ENCODE measurements around the gene ZNF469.

The ZNF469 gene

DNA sequence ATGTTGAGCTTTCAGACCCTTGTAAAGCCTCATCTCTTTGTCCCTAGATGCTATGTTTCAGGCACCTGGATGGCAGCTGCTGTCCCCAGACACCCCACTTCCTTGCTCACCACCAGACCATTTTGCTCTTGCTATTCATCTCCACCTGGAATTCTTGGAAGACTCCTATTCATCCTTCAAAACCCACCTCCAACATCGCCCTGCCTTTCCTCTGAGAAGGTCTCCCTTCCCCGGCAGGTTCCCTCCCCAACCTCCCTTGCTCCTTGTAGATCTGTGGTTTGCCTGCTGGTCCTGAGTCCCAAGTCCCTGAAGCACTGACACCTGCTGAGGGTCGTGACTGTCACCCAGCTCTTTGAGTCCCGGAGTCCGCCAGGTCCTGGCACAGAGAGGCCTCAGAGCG lies 9.9 kb downstream of the ZNF469 start:
- no peak overlapping the region for H3K27ac ChIP-seq (ENCODE audit: low read depth, low read length)
- no peak overlapping the region for H3K9ac ChIP-seq (ENCODE audit: low read depth in 1 of 2, low read length in 2 of 2)
- peaks cover 0 to 8% of the 10 kb centered on the region in 2 donors for H3K27me3 ChIP-seq (ENCODE audit: control insufficient read depth in 1 of 2, insufficient read depth in 2 of 2, low read length in 2 of 2)
- no peaks in the 10 kb centered on the region for H3K9me3 ChIP-seq (ENCODE audit: control insufficient read depth in 1 of 2, low read length in 2 of 2)
- no peaks in the 10 kb centered on the region for H3K36me3 ChIP-seq (ENCODE audit: control insufficient read depth in 1 of 2, insufficient read depth in 2 of 2, low read length in 2 of 2)
- H3K4me3 ChIP-seq (ENCODE audit: low read depth in 1 of 2, low read length in 2 of 2) = no peak overlapping the region
- H3K4me1 ChIP-seq (ENCODE audit: control insufficient read depth in 1 of 2, insufficient read depth in 2 of 2, low read length in 2 of 2) = peaks cover 3 to 4% of the 10 kb centered on the region in 2 donors

GRCh38 chr16:88393034-88393433 lies 10.3 kb downstream of the ZNF469 start:
- no peak overlapping the region for H3K4me3 ChIP-seq (ENCODE audit: low read depth in 1 of 2, low read length in 2 of 2)
- H3K27me3 ChIP-seq (ENCODE audit: control insufficient read depth in 1 of 2, insufficient read depth in 2 of 2, low read length in 2 of 2) = peaks cover 0 to 8% of the 10 kb centered on the region in 2 donors
- no peak overlapping the region for H3K27ac ChIP-seq (ENCODE audit: low read depth, low read length)
- H3K9me3 ChIP-seq (ENCODE audit: control insufficient read depth in 1 of 2, low read length in 2 of 2) = no peaks in the 10 kb centered on the region
- H3K4me1 ChIP-seq (ENCODE audit: control insufficient read depth in 1 of 2, insufficient read depth in 2 of 2, low read length in 2 of 2) = peaks cover 0 to 1% of the 10 kb centered on the region in 2 donors
- no peaks in the 10 kb centered on the region for H3K36me3 ChIP-seq (ENCODE audit: control insufficient read depth in 1 of 2, insufficient read depth in 2 of 2, low read length in 2 of 2)
- no peak overlapping the region for H3K9ac ChIP-seq (ENCODE audit: low read depth in 1 of 2, low read length in 2 of 2)

GRCh38 chr16:88393571-88393970 lies 10.8 kb downstream of the ZNF469 start:
- Histone ChIP-seq H3K9me3 (ENCODE audit: control insufficient read depth in 1 of 2, low read length in 2 of 2) (no peaks in the 10 kb centered on the region), H3K4me1 (ENCODE audit: control insufficient read depth in 1 of 2, insufficient read depth in 2 of 2, low read length in 2 of 2) (no peaks in the 10 kb centered on the region), H3K27ac (ENCODE audit: low read depth, low read length) (no peak overlapping the region)

GRCh38 chr16:88394426-88394825 lies 11.7 kb downstream of the ZNF469 start:
- H3K27me3 ChIP-seq (ENCODE audit: control insufficient read depth in 1 of 2, insufficient read depth in 2 of 2, low read length in 2 of 2) = peaks cover 0 to 8% of the 10 kb centered on the region in 2 donors
- H3K9ac ChIP-seq (ENCODE audit: low read depth in 1 of 2, low read length in 2 of 2) = no peak overlapping the region

More at GRCh38 chr16:88393571-88393970, 10.8 kb downstream of the ZNF469 start:
- Histone ChIP-seq H3K4me3 (ENCODE audit: low read depth in 1 of 2, low read length in 2 of 2) (no peak overlapping the region), H3K27me3 (ENCODE audit: control insufficient read depth in 1 of 2, insufficient read depth in 2 of 2, low read length in 2 of 2) (peaks cover 0 to 8% of the 10 kb centered on the region in 2 donors), H3K36me3 (ENCODE audit: control insufficient read depth in 1 of 2, insufficient read depth in 2 of 2, low read length in 2 of 2) (no peaks in the 10 kb centered on the region), H3K9ac (ENCODE audit: low read depth in 1 of 2, low read length in 2 of 2) (no peak overlapping the region)

DNA sequence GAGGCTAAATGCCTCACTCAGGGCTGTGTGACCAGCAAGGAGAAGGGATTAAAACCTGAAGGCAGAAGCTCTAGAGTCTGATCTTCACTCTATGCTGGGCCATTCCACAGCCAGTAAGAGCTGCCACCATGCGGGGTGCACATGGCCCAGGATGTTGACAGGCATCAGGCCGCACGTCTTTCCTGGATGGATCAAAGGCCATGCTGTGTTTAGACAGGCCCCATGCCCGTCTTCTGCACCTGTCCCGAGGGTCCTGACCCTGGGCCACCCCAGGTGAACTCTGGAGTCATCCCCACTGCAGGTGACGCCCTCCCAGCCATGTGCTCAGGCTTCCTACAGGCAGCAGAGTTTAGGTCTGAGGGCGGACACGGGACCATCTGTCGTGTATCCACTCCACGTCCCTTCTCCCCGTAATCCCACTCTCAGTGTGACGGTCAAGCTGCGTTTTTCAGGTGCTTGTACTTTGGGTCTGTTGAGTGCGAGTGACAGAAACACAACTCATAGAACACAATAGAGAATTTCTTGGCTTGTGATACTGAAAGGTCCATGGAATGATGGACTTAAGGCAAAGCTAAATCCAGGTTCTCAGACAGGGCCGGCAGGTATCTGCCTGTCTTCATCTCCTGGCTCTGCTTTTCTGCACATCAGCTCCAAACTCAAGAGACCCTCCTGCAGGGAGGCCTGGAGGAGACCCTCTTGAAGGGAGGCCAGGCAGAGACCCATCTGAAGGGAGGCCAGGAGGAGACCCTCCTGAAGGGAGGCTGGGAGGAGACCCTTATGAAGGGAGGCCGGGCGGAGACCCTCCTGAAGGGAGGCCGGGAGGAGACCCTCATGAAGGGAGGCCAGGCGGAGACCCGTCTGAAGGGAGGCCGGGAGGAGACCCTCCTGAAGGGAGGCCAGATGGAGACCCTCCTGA lies 13.2 kb downstream of the ZNF469 start:
- Histone ChIP-seq H3K4me1 (ENCODE audit: control insufficient read depth in 1 of 2, insufficient read depth in 2 of 2, low read length in 2 of 2) (no peaks in the 10 kb centered on the region), H3K4me3 (ENCODE audit: low read depth in 1 of 2, low read length in 2 of 2) (no peak overlapping the region), H3K27ac (ENCODE audit: low read depth, low read length) (no peak overlapping the region)

More at GRCh38 chr16:88394426-88394825, 11.7 kb downstream of the ZNF469 start:
- H3K4me1 ChIP-seq (ENCODE audit: control insufficient read depth in 1 of 2, insufficient read depth in 2 of 2, low read length in 2 of 2) = no peaks in the 10 kb centered on the region
- H3K9me3 ChIP-seq (ENCODE audit: control insufficient read depth in 1 of 2, low read length in 2 of 2) = no peaks in the 10 kb centered on the region
- H3K36me3 ChIP-seq (ENCODE audit: control insufficient read depth in 1 of 2, insufficient read depth in 2 of 2, low read length in 2 of 2) = no peaks in the 10 kb centered on the region
- no peak overlapping the region for H3K4me3 ChIP-seq (ENCODE audit: low read depth in 1 of 2, low read length in 2 of 2)
- no peak overlapping the region for H3K27ac ChIP-seq (ENCODE audit: low read depth, low read length)

DNA sequence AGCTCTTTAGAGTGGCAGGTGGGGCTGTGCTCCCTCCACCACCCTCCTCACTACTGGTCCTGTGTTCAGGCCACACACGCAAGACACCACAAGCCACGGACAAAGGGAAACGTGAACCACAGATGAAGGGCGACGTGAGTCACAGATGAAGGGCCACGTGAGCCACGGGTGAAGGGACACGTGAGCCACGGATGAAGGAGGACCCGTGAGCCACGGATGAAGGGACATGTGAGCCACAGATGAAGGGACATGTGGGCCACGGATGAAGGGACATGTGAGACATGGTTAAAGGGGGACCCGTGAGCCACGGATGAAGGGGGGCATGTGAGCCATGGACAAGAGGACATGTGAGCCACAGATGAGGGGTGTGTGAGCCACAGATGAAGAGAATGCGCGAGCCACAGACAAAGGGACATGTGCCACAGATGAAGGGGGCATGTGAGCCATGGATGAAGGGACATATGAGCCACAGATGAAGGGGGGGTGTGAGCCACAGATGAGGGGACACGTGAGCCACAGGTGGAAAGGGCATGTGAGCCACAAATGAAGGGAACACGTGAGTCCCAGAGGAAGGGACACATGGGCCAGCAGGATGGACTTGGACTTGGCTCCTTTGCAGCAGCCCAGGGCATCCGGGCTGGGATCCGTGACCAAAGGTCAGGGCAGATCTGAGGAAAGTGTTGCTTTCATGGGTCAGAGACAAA lies 15.6 kb downstream of the ZNF469 start:
- Histone ChIP-seq H3K27ac (ENCODE audit: low read depth, low read length) (no peak overlapping the region), H3K9ac (ENCODE audit: low read depth in 1 of 2, low read length in 2 of 2) (no peak overlapping the region), H3K4me3 (ENCODE audit: low read depth in 1 of 2, low read length in 2 of 2) (no peak overlapping the region), H3K27me3 (ENCODE audit: control insufficient read depth in 1 of 2, insufficient read depth in 2 of 2, low read length in 2 of 2) (no peaks in the 10 kb centered on the region), H3K4me1 (ENCODE audit: control insufficient read depth in 1 of 2, insufficient read depth in 2 of 2, low read length in 2 of 2) (no peaks in the 10 kb centered on the region), H3K9me3 (ENCODE audit: control insufficient read depth in 1 of 2, low read length in 2 of 2) (no peaks in the 10 kb centered on the region), H3K36me3 (ENCODE audit: control insufficient read depth in 1 of 2, insufficient read depth in 2 of 2, low read length in 2 of 2) (no peaks in the 10 kb centered on the region)

More for the DNA sequence above, 13.2 kb downstream of the ZNF469 start:
- Histone ChIP-seq H3K9me3 (ENCODE audit: control insufficient read depth in 1 of 2, low read length in 2 of 2) (no peaks in the 10 kb centered on the region), H3K9ac (ENCODE audit: low read depth in 1 of 2, low read length in 2 of 2) (no peak overlapping the region), H3K27me3 (ENCODE audit: control insufficient read depth in 1 of 2, insufficient read depth in 2 of 2, low read length in 2 of 2) (peaks cover 0 to 8% of the 10 kb centered on the region in 2 donors), H3K36me3 (ENCODE audit: control insufficient read depth in 1 of 2, insufficient read depth in 2 of 2, low read length in 2 of 2) (no peaks in the 10 kb centered on the region)

- Histone ChIP-seq H3K9me3 (ENCODE audit: control insufficient read depth in 1 of 2, low read length in 2 of 2) (no peaks in the 10 kb centered on the region), H3K4me3 (ENCODE audit: low read depth in 1 of 2, low read length in 2 of 2) (no peak overlapping the region), H3K36me3 (ENCODE audit: control insufficient read depth in 1 of 2, insufficient read depth in 2 of 2, low read length in 2 of 2) (no peaks in the 10 kb centered on the region), H3K9ac (ENCODE audit: low read depth in 1 of 2, low read length in 2 of 2) (no peak overlapping the region), H3K27ac (ENCODE audit: low read depth, low read length) (no peak overlapping the region), H3K4me1 (ENCODE audit: control insufficient read depth in 1 of 2, insufficient read depth in 2 of 2, low read length in 2 of 2) (no peaks in the 10 kb centered on the region), H3K27me3 (ENCODE audit: control insufficient read depth in 1 of 2, insufficient read depth in 2 of 2, low read length in 2 of 2) (no peaks in the 10 kb centered on the region)
Measured at GRCh38 chr16:88398874-88399178, 16.1 kb downstream of the ZNF469 start.

- Histone ChIP-seq H3K36me3 (ENCODE audit: control insufficient read depth in 1 of 2, insufficient read depth in 2 of 2, low read length in 2 of 2) (no peaks in the 10 kb centered on the region), H3K27ac (ENCODE audit: low read depth, low read length) (no peak overlapping the region), H3K9me3 (ENCODE audit: control insufficient read depth in 1 of 2, low read length in 2 of 2) (no peaks in the 10 kb centered on the region), H3K27me3 (ENCODE audit: control insufficient read depth in 1 of 2, insufficient read depth in 2 of 2, low read length in 2 of 2) (no peaks in the 10 kb centered on the region), H3K4me1 (ENCODE audit: control insufficient read depth in 1 of 2, insufficient read depth in 2 of 2, low read length in 2 of 2) (no peaks in the 10 kb centered on the region), H3K4me3 (ENCODE audit: low read depth in 1 of 2, low read length in 2 of 2) (no peak overlapping the region), H3K9ac (ENCODE audit: low read depth in 1 of 2, low read length in 2 of 2) (no peak overlapping the region)
Measured at GRCh38 chr16:88400186-88400585, 17.4 kb downstream of the ZNF469 start.

- no peak overlapping the region for H3K9ac ChIP-seq (ENCODE audit: low read depth in 1 of 2, low read length in 2 of 2)
- no peaks in the 10 kb centered on the region for H3K9me3 ChIP-seq (ENCODE audit: control insufficient read depth in 1 of 2, low read length in 2 of 2)
- no peaks in the 10 kb centered on the region for H3K27me3 ChIP-seq (ENCODE audit: control insufficient read depth in 1 of 2, insufficient read depth in 2 of 2, low read length in 2 of 2)
- H3K4me1 ChIP-seq (ENCODE audit: control insufficient read depth in 1 of 2, insufficient read depth in 2 of 2, low read length in 2 of 2) = no peaks in the 10 kb centered on the region
- no peak overlapping the region for H3K27ac ChIP-seq (ENCODE audit: low read depth, low read length)
- no peak overlapping the region for H3K4me3 ChIP-seq (ENCODE audit: low read depth in 1 of 2, low read length in 2 of 2)
- no peaks in the 10 kb centered on the region for H3K36me3 ChIP-seq (ENCODE audit: control insufficient read depth in 1 of 2, insufficient read depth in 2 of 2, low read length in 2 of 2)
Measured at GRCh38 chr16:88401604-88402246, 19.0 kb downstream of the ZNF469 start.
